Measurements from ENCODE around the gene ARID3C.

Gene ARID3C

GRCh38 chr9:34580358-34580757 lies 48.5 kb downstream of the ARID3C start:
- no peak overlapping the region for H3K27ac ChIP-seq
- POLR2A ChIA-PET (ENCODE audit: low non-redundant PET): no interaction called here
- no peak for TF ChIP-seq CTCF (conservative IDR thresholded peaks at IDR 0.05; ENCODE audit: low read depth)
- DNase-seq (ENCODE audit: low spot score): no peak
- CTCF ChIA-PET: interaction anchor here (0.5 to 1.8 kb wide), 6 partner anchors 11 to 755 kb away, joined by 4 to 9 read pairs (median 7); no protein-coding TSS in a partner anchor

- ChIA-PET CTCF (interaction anchor here (0.5 to 1.8 kb wide), 4 partner anchors 11 to 755 kb away, joined by 6 to 9 read pairs (median 8); no protein-coding TSS in a partner anchor), POLR2A (ENCODE audit: low non-redundant PET) (no interaction called here)
- TF ChIP-seq CTCF (conservative IDR thresholded peaks at IDR 0.05; ENCODE audit: low read depth): no peak
- no peak for DNase-seq (ENCODE audit: low spot score)
- H3K27ac ChIP-seq: no peak overlapping the region
Measured at GRCh38 chr9:34579808-34580163, 49.1 kb downstream of the ARID3C start.

- DNase-seq (ENCODE audit: low spot score): no peak
- no peak overlapping the region for H3K27ac ChIP-seq
- ChIA-PET CTCF (interaction anchor here (0.6 to 1.8 kb wide), 4 partner anchors 12 to 203 kb away, joined by 3 to 8 read pairs (median 7); no protein-coding TSS in a partner anchor), POLR2A (ENCODE audit: low non-redundant PET) (no interaction called here)
- TF ChIP-seq CTCF (conservative IDR thresholded peaks at IDR 0.05; ENCODE audit: low read depth): no peak
Measured at GRCh38 chr9:34579104-34579807, 49.6 kb downstream of the ARID3C start.

GRCh38 chr9:34578241-34579103 lies 50.4 kb downstream of the ARID3C start:
- no peak for TF ChIP-seq CTCF (conservative IDR thresholded peaks at IDR 0.05; ENCODE audit: low read depth)
- POLR2A ChIA-PET (ENCODE audit: low non-redundant PET): no interaction called here
- no peak overlapping the region for H3K27ac ChIP-seq
- DNase-seq (ENCODE audit: low spot score): no peak
- CTCF ChIA-PET: interaction anchor here (0.6 kb wide), 1 partner anchor 202 kb away, joined by 3 read pairs; no protein-coding TSS in a partner anchor

GRCh38 chr9:34577400-34578240 lies 51.2 kb downstream of the ARID3C start:
- TF ChIP-seq CTCF (conservative IDR thresholded peaks at IDR 0.05; ENCODE audit: low read depth): no peak
- CTCF ChIA-PET: no interaction called here
- POLR2A ChIA-PET (ENCODE audit: low non-redundant PET): no interaction called here
- H3K27ac ChIP-seq: no peak overlapping the region
- no peak for DNase-seq (ENCODE audit: low spot score)

Measured in RWPE1 (cell line).